Testis (tissue), 3 donors: ENCODE measurements around the gene CEACAM7. TPM values are rescaled to one million over a fixed set of nuclear protein-coding genes. Genes with fewer than 3 reads are reported as not detected.

Experiments
- DNase-seq: peaks from one replicate; pipeline ENCODE4 v3.0.0-alpha.2; 2019
- H3K27ac ChIP-seq, 2 donors: fragments of 200-600 bp; sonication (generic); one replicate each; pipeline ENCODE4 v1.5.1; 2019
- H3K27me3 ChIP-seq: fragments of 200-600 bp; sonication (generic); one replicate; pipeline ENCODE4 v1.5.1; 2019
- H3K36me3 ChIP-seq: fragments of 200-600 bp; sonication (generic); one replicate; pipeline ENCODE4 v1.5.1; 2017; ENCODE audit warnings: low read depth; ENCODE audit errors: missing control alignments
- H3K4me1 ChIP-seq: fragments of 200-600 bp; sonication (generic); one replicate; pipeline ENCODE4 v1.5.1; 2019
- H3K4me3 ChIP-seq, 2 donors: fragments of 200-600 bp; sonication (generic); one replicate each; pipeline ENCODE4 v1.5.1; 2017 to 2019
- H3K9me3 ChIP-seq: fragments of 200-600 bp; sonication (generic); one replicate; pipeline ENCODE4 v1.5.1; 2017
- CTCF ChIP-seq, 3 experiments: fragments of 450-650 bp in 2 of 3; fragments of 200-600 bp in 1 of 3; sonication (generic) in 1 of 3; IDR thresholded peaks; one replicate each; pipeline ENCODE4 v1.5.1; 2016 to 2019; ENCODE audit warnings: antibody characterized with exemption in 3 of 3, mild to moderate bottlenecking in 2 of 3, moderate library complexity in 1 of 3
- POLR2A ChIP-seq: fragments of 450-650 bp; IDR thresholded peaks from one replicate; pipeline ENCODE4 v1.6.1; 2017; ENCODE audit warnings: antibody characterized with exemption, mild to moderate bottlenecking, moderate library complexity
- WGBS, 2 donors: methylation state at CpG; one replicate each; pipeline ENCODE4 v1.1.5; 2018; 5-methylcytosine and 5-hydroxymethylcytosine counted together
- intact Hi-C: fragments of 100-400 bp; cut with DNase I; formaldehyde crosslinking; loops from one replicate; pipeline ENCODE4 v1.15.1; 2023; ENCODE audit warnings: low total_unique reads
- polyA plus RNA-seq: library from polyadenylated mRNA; stranded (reverse); fragments of 350-450 nt; fragmentation: Illumina TruSeq; extraction: RNeasy Lipid Tissue Mini Kit (QIAGEN cat#74804); gene quantifications from one replicate; pipeline ENCODE4 v1.2.3, GENCODE V29; 2014; ENCODE audit warnings: low read depth, low replicate concordance; ENCODE audit not compliant: insufficient read depth
- total RNA-seq, 2 donors: library from RNA; depleted of rRNA; stranded (reverse); fragments of >200 nt; gene quantifications; one replicate each; pipeline ENCODE4 v1.2.3, GENCODE V29; 2016

Gene CEACAM7
- total and polyA plus RNA-seq, 3 donors from 2014 or later = 0.19 to 0.39 TPM; not detected in 1

- intact Hi-C loops = no loop called here
- H3K4me3 ChIP-seq = no peak overlapping the region
- no peak for DNase-seq
- no peak overlapping the region for H3K27ac ChIP-seq
- no peaks in the 10 kb centered on the region for H3K9me3 ChIP-seq
- no peaks in the 10 kb centered on the region for H3K4me1 ChIP-seq
- no peak for TF ChIP-seq POLR2A
- no peak for TF ChIP-seq CTCF (IDR thresholded peaks at IDR 0.05)
- 67 to 73% methylated on average over 2 of the region's 2 CpGs for WGBS, 2 donors
- no peaks in the 10 kb centered on the region for H3K36me3 ChIP-seq
- H3K27me3 ChIP-seq = no peaks in the 10 kb centered on the region
These were observed 50.6 kb downstream of the CEACAM7 start for GRCh38 chr19:41637484-41637883.

GRCh38 chr19:41627966-41628675 lies 59.9 kb downstream of the CEACAM7 start:
- H3K36me3 ChIP-seq = no peaks in the 10 kb centered on the region
- 73 to 74% methylated on average over 7 to 8 of the region's 8 CpGs for WGBS, 2 donors
- no peak overlapping the region for H3K4me3 ChIP-seq
- H3K4me1 ChIP-seq = no peaks in the 10 kb centered on the region
- no peak for DNase-seq
- no peak overlapping the region for H3K27ac ChIP-seq
- no peaks in the 10 kb centered on the region for H3K9me3 ChIP-seq
- H3K27me3 ChIP-seq = no peaks in the 10 kb centered on the region
- no peak for TF ChIP-seq CTCF (IDR thresholded peaks at IDR 0.05)
- TF ChIP-seq POLR2A = no peak
- intact Hi-C loops = no loop called here

- no peak for DNase-seq
- TF ChIP-seq CTCF (IDR thresholded peaks at IDR 0.05) (no peak), POLR2A (no peak)
- intact Hi-C loops = no loop called here
These were observed 61.2 kb downstream of the CEACAM7 start, which contains the start of gene CEACAM4 for GRCh38 chr19:41626877-41627276. CEACAM4 (minus strand) TSS chr19:41627074; CDS start chr19:41626963, 111 bp downstream.

GRCh38 chr19:41626278-41626677 lies 61.8 kb downstream of the CEACAM7 start:
- no peaks in the 10 kb centered on the region for H3K27me3 ChIP-seq
- WGBS, 2 donors = 48 to 56% methylated on average over 3 of the region's 3 CpGs

More at GRCh38 chr19:41626877-41627276, 61.2 kb downstream of the CEACAM7 start, which contains the start of gene CEACAM4:
- Histone ChIP-seq H3K9me3 (no peaks in the 10 kb centered on the region), H3K4me1 (no peaks in the 10 kb centered on the region), H3K27ac (no peak within 1 kb of the TSS), H3K36me3 (no peaks in the 10 kb centered on the region), H3K4me3 (no peak within 1 kb of the TSS), H3K27me3 (no peaks in the 10 kb centered on the region)
- 45 to 50% methylated on average over 5 to 7 of the region's 7 CpGs for WGBS, 2 donors

More at GRCh38 chr19:41626278-41626677, 61.8 kb downstream of the CEACAM7 start:
- no peak overlapping the region for H3K4me3 ChIP-seq
- no peaks in the 10 kb centered on the region for H3K36me3 ChIP-seq
- no peaks in the 10 kb centered on the region for H3K4me1 ChIP-seq
- no peak overlapping the region for H3K27ac ChIP-seq
- intact Hi-C loops = no loop called here
- no peaks in the 10 kb centered on the region for H3K9me3 ChIP-seq
- no peak for DNase-seq
- TF ChIP-seq CTCF (IDR thresholded peaks at IDR 0.05) = no peak
- TF ChIP-seq POLR2A = no peak
